HG03159 (cell line): ENCODE measurements around the gene GOLGA8G.
"Not testable (repeated sequence)": the region's sequence is repeated elsewhere in the genome, so short reads cannot be mapped to it uniquely, and the experiment has no call there.

Experiments used
- ATAC-seq: cut with Tn5 transposase; IDR thresholded peaks from one replicate; pipeline ENCODE4 v1.9.1; 2021; ENCODE audit warnings: mild to moderate bottlenecking, moderate library complexity; ENCODE audit not compliant: unreplicated experiment

Gene GOLGA8G

GRCh38 chr15:28532954-28533353, at the start of gene GOLGA8G:
TSS of gene GOLGA8G (minus strand) at chr15:28532971. CDS start at chr15:28532909, 62 bp downstream.
- ATAC-seq, result not testable (repeated sequence)

- not testable (repeated sequence) for ATAC-seq
Observed at GRCh38 chr15:28573351-28573750, 40.6 kb upstream of the GOLGA8G start.

GRCh38 chr15:28553268-28553667, 20.5 kb upstream of the GOLGA8G start, which contains the start of gene GOLGA6L25:
TSS of gene GOLGA6L25 (plus strand) at chr15:28553568. CDS start at chr15:28553629, 61 bp downstream.
- not testable (repeated sequence) for ATAC-seq

DNA sequence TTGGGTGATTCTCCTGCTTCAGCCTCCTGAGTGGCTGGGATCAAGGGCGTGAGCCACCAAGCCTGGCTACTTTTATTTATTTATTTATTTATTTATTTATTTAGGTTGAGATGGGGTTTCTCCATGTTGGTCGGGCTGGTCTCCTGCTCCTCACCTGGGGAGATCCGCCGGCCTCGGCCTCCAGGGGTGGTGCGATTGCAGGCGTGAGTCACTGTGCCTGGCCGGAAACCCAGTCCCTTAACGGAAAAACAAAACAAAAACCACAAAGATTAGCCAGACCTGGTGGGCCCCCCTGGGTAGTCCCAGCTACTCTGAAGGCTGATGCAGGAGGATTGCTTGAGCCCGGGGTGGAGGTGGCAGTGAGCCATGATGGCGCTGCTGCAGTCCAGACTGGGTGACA, 17.6 kb downstream of the GOLGA8G start:
- not testable (repeated sequence) for ATAC-seq

- not testable (repeated sequence) for ATAC-seq
Observed at GRCh38 chr15:28514128-28514527, 18.6 kb downstream of the GOLGA8G start.

GRCh38 chr15:28508217-28508889, 24.4 kb downstream of the GOLGA8G start:
- ATAC-seq, result not testable (repeated sequence)

DNA sequence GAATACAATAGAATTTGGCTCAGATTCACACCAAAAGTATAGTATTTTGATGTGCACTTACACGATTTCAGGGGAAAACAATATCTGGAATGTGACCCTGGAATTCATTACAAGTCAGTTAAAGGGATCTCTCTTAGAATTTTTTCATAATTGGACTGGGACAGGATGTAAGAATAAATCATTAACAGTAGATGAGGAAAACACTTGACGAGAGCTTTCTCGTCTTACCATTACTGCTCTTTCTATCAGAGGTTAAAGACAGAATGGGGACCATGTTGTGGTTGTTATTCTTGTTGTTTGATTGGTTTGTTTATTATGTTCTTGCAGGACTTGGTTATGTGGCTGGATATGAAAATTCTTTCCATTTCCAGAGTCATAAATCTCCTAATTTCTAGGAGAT, 51.4 kb downstream of the GOLGA8G start:
- ATAC-seq, result not testable (repeated sequence)
